Spleen (tissue), 3 donors: Measurements from ENCODE around the gene CST1.

Experiments
- POLR2A ChIP-seq, 3 donors: fragments of 450-650 bp; IDR thresholded peaks; one replicate each; pipeline ENCODE4 v1.5.1; 2017; ENCODE audit warnings: antibody characterized with exemption in 3 of 3, mild to moderate bottlenecking in 1 of 3
- POLR2AphosphoS5 ChIP-seq, 3 donors: sonication (generic); formaldehyde crosslinking; IDR thresholded peaks; one replicate each; pipeline ENCODE4 v1.5.1; 2017; ENCODE audit warnings: antibody characterized with exemption in 3 of 3

GRCh38 chr20:23700931-23701330 is 49.8 kb downstream of the CST1 start:
- TF ChIP-seq POLR2A (IDR thresholded peaks at IDR 0.05) = no peak
- no peak for TF ChIP-seq POLR2AphosphoS5 (IDR thresholded peaks at IDR 0.05)
